Effector memory CD8-positive, alpha-beta T cell (primary cell): ENCODE measurements around the gene USO1.
A peak's percentile ranks its signal among the peaks of the same experiment; 100 is the strongest.
"Not testable (repeated sequence)": the region's sequence is repeated elsewhere in the genome, so short reads cannot be mapped to it uniquely, and the experiment has no call there.

Source experiments
- ATAC-seq: fragments of 150-1000 bp; cut with Tn5 transposase; replicated peaks from 2 replicates; pipeline ENCODE4 v1.10.0; 2021; ENCODE audit warnings: mild to moderate bottlenecking, moderate library complexity
- DNase-seq, 3 experiments: peaks; one replicate each; pipeline ENCODE4 v3.0.0; 2021
- H3K27ac Mint-ChIP-seq, 2 donors: one replicate each; pipeline ENCODE4 v1.8.0; 2022; ENCODE audit warnings: mild to moderate bottlenecking in 2 of 2, mixed read lengths in 2 of 2, moderate library complexity in 2 of 2
- H3K27me3 Mint-ChIP-seq, 2 donors: one replicate each; pipeline ENCODE4 v1.8.0; 2022; ENCODE audit warnings: mixed read lengths in 2 of 2
- H3K36me3 Mint-ChIP-seq: one replicate; pipeline ENCODE4 v1.8.0; 2022; ENCODE audit warnings: mild to moderate bottlenecking, moderate library complexity, mixed read lengths; ENCODE audit not compliant: insufficient read depth
- H3K4me1 Mint-ChIP-seq, 2 donors: one replicate each; pipeline ENCODE4 v1.8.0; 2022; ENCODE audit warnings: low read depth in 2 of 2, mixed read lengths in 2 of 2
- H3K4me3 Mint-ChIP-seq, 2 donors: one replicate each; pipeline ENCODE4 v1.8.0; 2022; ENCODE audit warnings: mild to moderate bottlenecking in 2 of 2, mixed read lengths in 2 of 2, moderate library complexity in 2 of 2
- H3K9me3 Mint-ChIP-seq, 2 donors: one replicate each; pipeline ENCODE4 v1.8.0; 2022; ENCODE audit warnings: mixed read lengths in 2 of 2

Gene USO1

DNA sequence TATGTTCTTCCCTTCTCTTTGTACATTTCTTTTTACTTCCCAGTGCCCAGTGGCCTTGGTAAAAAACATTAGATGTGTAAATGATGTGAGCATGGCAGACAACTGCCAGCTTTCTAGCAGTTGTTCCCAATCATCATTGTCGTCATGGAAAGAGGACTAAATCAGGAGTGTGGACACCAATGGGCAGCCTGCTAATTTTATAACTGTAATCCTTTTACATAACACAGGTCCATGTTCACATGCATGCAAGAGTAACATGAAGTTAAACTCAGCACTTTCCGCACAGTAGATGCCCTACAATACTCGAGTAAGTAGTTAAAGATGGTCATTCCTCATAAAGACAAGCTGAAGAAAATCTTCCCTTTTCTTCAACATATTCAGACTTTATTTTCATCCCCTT is 27.8 kb upstream of the USO1 start:
- DNase-seq (no peak), ATAC-seq (no peak)
- Mint-ChIP-seq H3K9me3 (no peaks in the 10 kb centered on the region), H3K27me3 (no peaks in the 10 kb centered on the region), H3K36me3 (peaks cover 3% of the 10 kb centered on the region), H3K4me3 (no peak overlapping the region), H3K27ac (peak overlapping the region in 1 of 2 donors; percentile 79), H3K4me1 (peaks cover 17 to 19% of the 10 kb centered on the region in 2 donors)

DNA sequence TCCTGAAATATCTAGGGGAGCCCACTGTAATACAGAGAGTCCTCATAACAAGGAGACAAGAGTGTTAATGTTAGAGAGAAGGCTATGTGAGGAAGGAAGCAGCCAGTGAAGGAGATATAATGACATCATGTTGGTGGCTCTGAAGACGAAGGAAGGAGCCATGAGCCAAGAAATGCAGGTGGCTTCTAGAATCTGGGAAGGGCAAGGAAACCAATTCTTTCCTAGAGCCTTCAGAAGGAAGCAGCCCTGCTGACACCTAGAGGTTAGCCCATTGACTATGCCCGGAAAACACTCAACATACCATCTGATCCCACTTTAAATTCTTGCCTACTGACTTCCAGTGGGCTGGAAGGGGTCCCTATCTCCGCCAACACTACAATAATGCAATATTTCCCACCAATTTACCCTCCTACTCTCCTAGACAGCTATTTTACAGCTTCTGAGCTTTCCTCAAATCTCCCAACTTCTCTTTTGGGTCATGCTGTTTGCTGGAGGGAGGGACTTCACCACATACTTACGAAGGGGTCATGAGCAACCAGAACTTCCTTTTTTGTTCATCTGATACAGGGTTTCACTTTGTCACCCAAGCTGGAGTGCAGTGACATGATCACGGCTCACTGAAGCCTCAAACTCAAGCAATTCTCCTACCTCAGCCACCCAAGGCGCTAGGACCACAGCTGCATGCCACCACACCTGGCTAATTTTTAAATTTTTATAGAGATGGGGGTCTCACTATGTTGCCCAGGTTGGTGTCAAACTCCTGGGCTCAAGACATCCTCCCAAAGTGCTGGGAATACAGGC is 26.0 kb upstream of the USO1 start:
- Mint-ChIP-seq H3K4me1 (peaks cover 17 to 21% of the 10 kb centered on the region in 2 donors), H3K27ac (peak overlapping the region; percentile 87 to 92), H3K27me3 (no peaks in the 10 kb centered on the region), H3K9me3 (no peaks in the 10 kb centered on the region), H3K4me3 (peak overlapping the region; percentile 44 to 58), H3K36me3 (peaks cover 3% of the 10 kb centered on the region)
- peak; percentile 78 for ATAC-seq
- peak in 2 of 3 experiments; percentile 9 to 14 for DNase-seq

DNA sequence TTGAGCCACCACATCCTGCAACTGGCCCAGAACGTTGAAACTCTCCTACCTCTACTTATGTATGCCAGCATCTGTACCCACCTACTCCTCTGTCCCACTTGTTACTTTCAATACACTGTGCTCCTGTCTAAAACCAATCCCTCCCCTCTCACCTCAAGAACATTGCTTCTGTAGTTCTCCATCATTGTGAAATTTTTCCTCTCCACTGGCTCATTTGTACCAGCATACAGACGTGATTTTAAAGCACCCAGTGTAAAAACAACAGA is 25.5 kb upstream of the USO1 start:
- no peaks in the 10 kb centered on the region for H3K27me3 Mint-ChIP-seq
- peaks cover 17 to 21% of the 10 kb centered on the region in 2 donors for H3K4me1 Mint-ChIP-seq
- ATAC-seq: peak; percentile 53
- H3K27ac Mint-ChIP-seq: peak overlapping the region; percentile 87 to 92
- H3K4me3 Mint-ChIP-seq: peak overlapping the region; percentile 44 to 58
- no peak for DNase-seq
- no peaks in the 10 kb centered on the region for H3K9me3 Mint-ChIP-seq
- peaks cover 3% of the 10 kb centered on the region for H3K36me3 Mint-ChIP-seq

- Mint-ChIP-seq H3K27ac (peak overlapping the region; percentile 87 to 92), H3K4me3 (peak overlapping the region; percentile 44 to 58), H3K9me3 (no peaks in the 10 kb centered on the region), H3K27me3 (no peaks in the 10 kb centered on the region), H3K4me1 (peaks cover 17 to 21% of the 10 kb centered on the region in 2 donors), H3K36me3 (peaks cover 3% of the 10 kb centered on the region)
- no peak for ATAC-seq
- DNase-seq: no peak
These were observed 25.1 kb upstream of the USO1 start for GRCh38 chr4:75699299-75699698.

DNA sequence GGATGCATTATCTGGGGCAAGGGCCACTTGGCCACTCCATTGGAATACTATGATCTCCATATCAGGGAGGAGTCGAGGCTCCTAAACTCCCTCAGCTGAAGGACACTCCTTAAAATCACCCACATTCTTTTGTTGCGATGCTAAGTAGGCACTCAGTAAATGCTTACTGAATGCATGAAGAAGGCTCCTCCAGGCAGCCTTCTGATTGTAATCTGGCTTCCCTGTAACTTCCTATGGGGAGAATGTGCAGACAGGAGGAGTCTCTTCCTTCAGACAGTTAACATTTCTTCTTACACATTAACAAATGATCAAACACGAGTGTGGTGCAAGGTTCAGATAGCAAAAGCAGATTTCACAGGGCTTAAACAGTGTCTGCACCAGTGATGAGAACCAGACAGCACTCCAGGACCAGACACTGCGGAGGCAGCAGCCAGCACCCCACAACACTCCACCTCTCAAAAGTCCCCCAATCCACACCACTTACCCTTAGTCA is 21.4 kb upstream of the USO1 start:
- Mint-ChIP-seq H3K36me3 (no peaks in the 10 kb centered on the region), H3K27ac (no peak overlapping the region), H3K27me3 (no peaks in the 10 kb centered on the region), H3K9me3 (no peaks in the 10 kb centered on the region), H3K4me1 (peaks cover 16 to 18% of the 10 kb centered on the region in 2 donors), H3K4me3 (no peak overlapping the region)
- ATAC-seq: no peak
- no peak for DNase-seq

DNA sequence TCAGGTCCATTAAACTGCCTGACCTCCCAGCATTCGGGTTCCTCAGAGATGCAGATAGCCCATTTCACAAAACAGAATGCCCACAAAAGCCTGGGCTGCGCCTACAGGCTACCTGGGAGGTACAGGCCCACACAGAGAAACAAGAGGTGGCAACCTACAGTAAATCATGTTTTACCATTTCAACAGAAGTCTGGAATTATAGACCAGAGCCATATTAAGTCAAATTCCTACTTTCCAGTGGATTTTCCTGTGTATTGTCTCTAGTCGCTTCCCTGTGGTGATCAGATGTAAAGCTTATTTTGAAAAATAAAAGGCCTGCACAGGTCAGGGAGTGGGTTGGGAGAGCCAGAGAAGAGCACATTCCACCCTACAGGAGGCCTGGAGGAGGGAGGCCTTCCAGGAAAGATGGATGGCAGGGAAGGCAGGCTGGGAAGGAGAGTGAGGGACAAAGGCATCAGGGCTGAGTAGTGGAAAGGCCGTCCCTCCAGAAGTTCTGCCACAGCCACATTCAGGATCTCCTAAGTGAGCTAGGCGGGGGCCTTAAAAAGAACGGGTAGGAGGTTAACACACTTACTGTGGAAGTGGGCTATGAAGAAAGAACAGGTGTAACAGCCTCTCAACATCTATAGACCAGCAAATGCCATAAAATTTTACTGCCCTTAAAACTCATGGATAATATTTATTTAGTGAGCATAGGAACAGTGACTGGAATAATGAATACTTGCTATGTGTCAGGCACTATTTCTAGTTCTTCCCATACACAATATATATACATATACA is 19.0 kb upstream of the USO1 start:
- Mint-ChIP-seq H3K9me3 (no peaks in the 10 kb centered on the region), H3K27me3 (no peaks in the 10 kb centered on the region), H3K4me1 (peaks cover 0 to 5% of the 10 kb centered on the region in 2 donors), H3K36me3 (no peaks in the 10 kb centered on the region), H3K27ac (peak overlapping the region; percentile 8 to 59), H3K4me3 (no peak overlapping the region)
- no peak for DNase-seq
- ATAC-seq: no peak

GRCh38 chr4:75708218-75708691 is 16.1 kb upstream of the USO1 start:
- ATAC-seq: peak; percentile 97
- Mint-ChIP-seq H3K27ac (peak overlapping the region in 1 of 2 donors; percentile 10), H3K36me3 (no peaks in the 10 kb centered on the region), H3K4me3 (no peak overlapping the region), H3K4me1 (peaks cover 0 to 2% of the 10 kb centered on the region in 2 donors), H3K27me3 (no peaks in the 10 kb centered on the region), H3K9me3 (no peaks in the 10 kb centered on the region)
- DNase-seq: peak; percentile 45 to 54 (median 49)

DNA sequence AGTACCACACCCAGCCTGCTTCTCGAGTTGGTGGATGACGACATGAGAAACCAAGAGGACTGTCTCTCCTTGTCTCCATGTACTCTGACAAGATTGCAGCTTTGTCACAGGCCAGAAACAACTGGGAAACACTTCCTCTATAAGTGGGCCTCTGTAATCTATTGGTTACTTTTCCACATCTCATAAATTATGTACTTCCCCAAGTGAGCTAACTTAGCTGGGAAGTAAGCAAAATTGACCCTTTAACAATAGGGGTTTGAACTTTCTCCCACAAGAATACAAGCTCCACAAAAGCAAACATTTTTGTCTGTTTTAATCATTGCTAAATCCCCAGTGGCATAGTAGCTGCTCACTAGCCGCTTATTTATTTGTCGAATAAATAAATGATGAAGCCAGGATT is 14.1 kb upstream of the USO1 start:
- Mint-ChIP-seq H3K9me3 (no peaks in the 10 kb centered on the region), H3K27me3 (no peaks in the 10 kb centered on the region), H3K27ac (no peak overlapping the region), H3K36me3 (no peaks in the 10 kb centered on the region), H3K4me3 (no peak overlapping the region), H3K4me1 (peaks cover 0 to 2% of the 10 kb centered on the region in 2 donors)
- ATAC-seq (no peak), DNase-seq (no peak)

GRCh38 chr4:75714011-75714410 is 10.4 kb upstream of the USO1 start:
- no peak for ATAC-seq
- Mint-ChIP-seq H3K4me1 (no peaks in the 10 kb centered on the region), H3K9me3 (no peaks in the 10 kb centered on the region), H3K27me3 (no peaks in the 10 kb centered on the region), H3K27ac (no peak overlapping the region), H3K36me3 (peaks cover 8% of the 10 kb centered on the region), H3K4me3 (no peak overlapping the region)
- DNase-seq: no peak

DNA sequence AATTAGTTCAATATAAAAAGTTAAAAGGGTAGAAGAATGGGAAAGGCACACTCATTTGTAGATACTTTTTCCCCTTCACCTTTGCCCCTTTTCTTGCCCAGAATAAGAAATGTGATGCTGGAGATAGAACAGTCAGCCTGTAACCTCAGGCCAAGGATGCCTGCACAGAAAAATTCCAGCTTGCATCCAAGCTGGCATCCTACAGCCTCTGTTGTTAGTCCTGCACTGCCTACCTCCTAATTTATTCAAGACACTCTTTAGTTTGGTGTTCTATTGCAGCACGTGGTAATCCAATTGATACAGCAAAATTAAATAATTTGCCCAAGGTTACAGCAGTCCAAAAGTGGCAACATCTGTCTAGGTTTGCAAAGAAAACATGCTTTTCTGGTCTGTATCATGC is 9.7 kb upstream of the USO1 start:
- no peaks in the 10 kb centered on the region for H3K9me3 Mint-ChIP-seq
- H3K36me3 Mint-ChIP-seq: peaks cover 8% of the 10 kb centered on the region
- H3K27me3 Mint-ChIP-seq: no peaks in the 10 kb centered on the region
- H3K27ac Mint-ChIP-seq: no peak overlapping the region
- no peak for ATAC-seq
- no peaks in the 10 kb centered on the region for H3K4me1 Mint-ChIP-seq
- DNase-seq: no peak
- H3K4me3 Mint-ChIP-seq: no peak overlapping the region

GRCh38 chr4:75715105-75715799 is 9.1 kb upstream of the USO1 start:
- Mint-ChIP-seq H3K4me3 (no peak overlapping the region), H3K4me1 (no peaks in the 10 kb centered on the region), H3K27ac (no peak overlapping the region), H3K27me3 (no peaks in the 10 kb centered on the region), H3K9me3 (no peaks in the 10 kb centered on the region), H3K36me3 (peaks cover 8% of the 10 kb centered on the region)
- DNase-seq: no peak
- ATAC-seq: no peak

DNA sequence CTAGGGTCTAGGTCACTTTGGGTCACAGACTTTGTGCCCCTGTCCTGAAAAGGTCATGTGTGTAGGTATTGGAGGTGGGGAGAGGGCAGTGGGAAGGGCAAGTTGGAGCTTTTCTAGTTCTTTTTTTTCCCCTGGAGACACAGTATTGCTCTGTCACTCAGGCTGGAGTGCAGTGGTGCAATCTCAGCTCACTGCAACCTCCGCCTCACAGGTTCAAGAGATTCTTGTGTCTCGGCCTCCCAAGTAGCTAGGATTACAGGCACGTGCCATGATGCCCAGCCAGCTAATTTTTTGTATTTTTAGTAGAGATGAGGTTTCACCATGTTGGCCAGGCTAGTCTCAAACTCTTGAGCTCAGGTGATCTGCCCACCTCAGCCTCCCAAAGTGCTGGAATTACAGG is 8.3 kb upstream of the USO1 start:
- H3K4me1 Mint-ChIP-seq, H3K9me3 Mint-ChIP-seq, H3K36me3 Mint-ChIP-seq, H3K4me3 Mint-ChIP-seq, DNase-seq, H3K27me3 Mint-ChIP-seq, H3K27ac Mint-ChIP-seq, ATAC-seq: not testable (repeated sequence)

DNA sequence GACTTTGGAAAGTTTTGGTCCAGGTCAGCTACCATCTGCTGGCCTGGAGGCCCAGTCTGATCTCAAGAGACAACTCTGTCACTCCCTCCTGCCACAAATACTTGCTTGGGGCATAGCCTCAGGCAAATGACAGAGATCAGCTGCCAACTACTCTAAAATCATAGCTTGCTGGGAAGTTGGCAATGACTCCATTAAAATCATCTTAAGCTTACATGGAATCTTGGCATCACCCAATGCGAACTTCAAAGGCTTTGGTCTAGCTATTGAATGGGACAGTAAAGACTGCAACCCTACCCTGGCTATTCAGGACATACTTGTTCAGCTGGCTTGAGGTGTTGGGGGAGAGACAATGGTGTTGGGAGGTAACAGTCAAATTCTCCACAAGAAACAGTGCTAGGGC is 7.0 kb upstream of the USO1 start:
- H3K27ac Mint-ChIP-seq: no peak overlapping the region
- no peak for ATAC-seq
- no peak for DNase-seq
- no peaks in the 10 kb centered on the region for H3K9me3 Mint-ChIP-seq
- no peak overlapping the region for H3K4me3 Mint-ChIP-seq
- no peaks in the 10 kb centered on the region for H3K27me3 Mint-ChIP-seq
- H3K4me1 Mint-ChIP-seq: no peaks in the 10 kb centered on the region
- H3K36me3 Mint-ChIP-seq: peaks cover 8% of the 10 kb centered on the region
